HepG2 (cell line): Measurements from ENCODE around the gene PTPN14. TPM values are rescaled to one million over a fixed set of nuclear protein-coding genes. Genes with fewer than 3 reads are reported as not detected.

ENCODE experiments used
- ATAC-seq: fragments of 200-7000 bp; cut with Tn5 transposase; 3 replicates; pipeline ENCODE4 v1.9.1; 2020; ENCODE audit warnings: mild to moderate bottlenecking, moderate library complexity
- BruUV-seq: library from RNA; stranded (reverse); fragments of 400-500 nt; replicated peaks from 2 replicates; lab custom pipeline; 2021; lab: Mats Ljungman, UMichigan
- CTCF ChIA-PET: fragments of 300-600 bp; formaldehyde crosslinking; extraction: SDS; loops from one replicate; lab custom pipeline; 2021; ENCODE audit warnings: low total read pairs, inconsistent platforms, low intra/inter-chr PET ratio; lab: Yijun Ruan, JAX
- POLR2A ChIA-PET: fragments of 350-600 bp; sonication (Branson Sonifier 250); formaldehyde crosslinking; loops from one replicate; lab custom pipeline; 2020; ENCODE audit warnings: antibody characterized with exemption, inconsistent platforms; lab: Yijun Ruan, JAX
- DNase-seq: peaks from one replicate; pipeline ENCODE4 v3.0.0-alpha.2; 2015; ENCODE audit warnings: low spot score
- FAIRE-seq: peaks from 3 replicates; lab custom pipeline; 2011; peaks lifted over from hg19 to GRCh38; lab: Jason Lieb, UNC
- H2AFZ ChIP-seq: one replicate; pipeline ENCODE4 v1.6.1; 2011; ENCODE audit warnings: low read length, inconsistent platforms
- H3K27ac ChIP-seq: fragments of 300-600 bp; 3 replicates; pipeline ENCODE4 v1.8.0; 2011; ENCODE audit warnings: mixed run types, mild to moderate bottlenecking, mixed read lengths, low read length, inconsistent platforms; ENCODE audit not compliant: insufficient read depth; ENCODE audit errors: extremely low read length
- H3K27me3 ChIP-seq, 2 experiments: fragments of 200-600 bp in 1 of 2; 2 replicates in 1 of 2; 3 replicates in 1 of 2; pipeline versions ENCODE4 v1.6.0 to v1.8.0; 2011; ENCODE audit warnings: low read length in 2 of 2, mild to moderate bottlenecking in 2 of 2, moderate library complexity in 2 of 2, inconsistent platforms in 1 of 2; ENCODE audit not compliant: insufficient read depth in 2 of 2, control insufficient read depth in 1 of 2
- H3K36me3 ChIP-seq, 2 experiments: fragments of 200-600 bp in 1 of 2; replicated peaks in 1 of 2; 2 replicates in 1 of 2; 3 replicates in 1 of 2; pipeline versions ENCODE4 v1.5.1 to v1.8.0; 2011; ENCODE audit warnings: low read length in 2 of 2, inconsistent platforms in 1 of 2; ENCODE audit not compliant: insufficient read depth in 2 of 2, control insufficient read depth in 1 of 2
- H3K4me1 ChIP-seq: 2 replicates; pipeline ENCODE4 v1.5.1; 2012; ENCODE audit warnings: low read length, inconsistent platforms; ENCODE audit not compliant: insufficient read depth
- H3K4me2 ChIP-seq: 2 replicates; pipeline ENCODE4 v1.6.0; 2011; ENCODE audit warnings: low read depth, low read length, inconsistent platforms
- H3K4me3 ChIP-seq, 3 experiments: fragments of 200-600 bp in 1 of 3; sonication (generic), shearing (Covaris generic) in 1 of 3; replicated peaks in 1 of 3; 2 replicates each; pipeline ENCODE4 v1.5.1; 2011 to 2016; ENCODE audit warnings: low read length in 3 of 3, inconsistent platforms in 2 of 3, low read depth in 2 of 3, mild to moderate bottlenecking in 2 of 3, control low read depth in 1 of 3, mixed read lengths in 1 of 3; ENCODE audit not compliant: insufficient read depth in 1 of 3
- H3K79me2 ChIP-seq: one replicate; pipeline ENCODE4 v1.6.1; 2011; ENCODE audit warnings: low read length, inconsistent platforms; ENCODE audit not compliant: insufficient read depth
- H3K9ac ChIP-seq: 2 replicates; pipeline ENCODE4 v1.6.0; 2011; ENCODE audit warnings: mild to moderate bottlenecking, low read depth, low read length, inconsistent platforms; ENCODE audit not compliant: insufficient read depth
- H3K9me3 ChIP-seq: 2 replicates; pipeline ENCODE4 v1.5.1; 2012; ENCODE audit warnings: mild to moderate bottlenecking, low read length
- H4K20me1 ChIP-seq: 2 replicates; pipeline ENCODE4 v1.6.0; 2011; ENCODE audit warnings: inconsistent platforms, mild to moderate bottlenecking, low read length, moderate library complexity; ENCODE audit not compliant: insufficient read depth
- ATF2 ChIP-seq: sonication (generic); formaldehyde crosslinking; IDR thresholded peaks from 2 replicates; pipeline ENCODE4 v1.4.0; 2020; ENCODE audit warnings: missing genetic modification reagents
- CEBPB ChIP-seq: IDR thresholded peaks from 2 replicates; pipeline ENCODE4 v1.6.1; 2011; ENCODE audit warnings: low read depth, low read length, improper control_type of control experiment, borderline replicate concordance
- HNRNPH1 ChIP-seq: fragments of 200-400 bp; formaldehyde crosslinking; optimal IDR thresholded peaks from 2 replicates; pipeline ENCODE3; 2017; ENCODE audit warnings: mild to moderate bottlenecking, low read depth, low read length
- MXD1 ChIP-seq: sonication (generic); formaldehyde crosslinking; IDR thresholded peaks from 2 replicates; pipeline ENCODE4 v1.4.0; 2020; ENCODE audit warnings: mild to moderate bottlenecking, missing genetic modification reagents
- SETDB1 ChIP-seq: sonication (generic); formaldehyde crosslinking; IDR thresholded peaks from 2 replicates; pipeline ENCODE4 v1.5.1; 2020; ENCODE audit warnings: missing genetic modification reagents, mild to moderate bottlenecking, borderline replicate concordance
- SMAD1 ChIP-seq: sonication (generic); formaldehyde crosslinking; IDR thresholded peaks from 2 replicates; pipeline ENCODE4 v1.4.0; 2020; ENCODE audit warnings: missing genetic modification reagents, low read depth, mild to moderate bottlenecking, borderline replicate concordance
- ZFP36L1 ChIP-seq: sonication (generic); formaldehyde crosslinking; IDR thresholded peaks from 2 replicates; pipeline ENCODE4 v1.8.0; 2022; ENCODE audit warnings: mild to moderate bottlenecking, missing genetic modification reagents, moderate library complexity
- ZNF24 ChIP-seq: fragments of 450-650 bp; IDR thresholded peaks from 2 replicates; pipeline ENCODE4 v1.6.1; 2017; ENCODE audit warnings: antibody characterized with exemption, mild to moderate bottlenecking
- ZNF607 ChIP-seq: sonication (generic); formaldehyde crosslinking; IDR thresholded peaks from 2 replicates; pipeline ENCODE4 v1.5.1; 2020; ENCODE audit warnings: missing genetic modification reagents, mild to moderate bottlenecking, borderline replicate concordance
- WGBS: methylation state at CpG from one replicate; pipeline ENCODE4 v1.1.6; 2017; ENCODE audit warnings: low lambda C conversion rate; 5-methylcytosine and 5-hydroxymethylcytosine counted together
- in situ Hi-C: cut with HindIII; loops from 2 replicates; pipeline ENCODE4 v1.10.0; 2017; ENCODE audit warnings: low pct_unique_long_range_greater_than_20kb; ENCODE audit not compliant: extremely low pct_ligation_motif_present
- intact Hi-C: fragments of 100-400 bp; cut with micrococcal nuclease; formaldehyde crosslinking; loops from one replicate; pipeline ENCODE4 v1.10.0; 2022; ENCODE audit not compliant: unreplicated experiment
- polyA plus RNA-seq, 8 experiments: library from polyadenylated mRNA; depleted of rRNA in 3 of 8; stranded (reverse) in 7 of 8; unstranded in 1 of 8; fragments of >200 nt; fragmentation: Illumina TruSeq in 4 of 8; extraction: Trizol in 4 of 8; gene quantifications; 2 replicates each; pipeline versions ENCODE4 v1.2.1 to v1.2.3, GENCODE V29; 2011 to 2016; ENCODE audit warnings: low read depth in 4 of 8, missing spikeins in 1 of 8, mixed read lengths in 1 of 8; ENCODE audit not compliant: insufficient read depth in 1 of 8
- total RNA-seq, 5 experiments: library from RNA; depleted of rRNA; stranded (reverse); fragments of >200 nt; fragmentation: Illumina TruSeq; extraction: Trizol; gene quantifications; 2 replicates each; pipeline ENCODE4 v1.2.3, GENCODE V29; 2016; ENCODE audit warnings: low read depth in 1 of 5
- TF ChIP-seq, protein P1 (sequence below): IDR thresholded peaks from 2 replicates; pipeline ENCODE4 v1.6.1; 2012; ENCODE audit warnings: low read length, improper control_type of control experiment

PTPN14 gene
- total and polyA plus RNA-seq, 2 of the 13 experiments (the other 11 are each of a cell fraction or from before 2014, with no cell fraction given), result 3.9 to 4.7 TPM

DNA sequence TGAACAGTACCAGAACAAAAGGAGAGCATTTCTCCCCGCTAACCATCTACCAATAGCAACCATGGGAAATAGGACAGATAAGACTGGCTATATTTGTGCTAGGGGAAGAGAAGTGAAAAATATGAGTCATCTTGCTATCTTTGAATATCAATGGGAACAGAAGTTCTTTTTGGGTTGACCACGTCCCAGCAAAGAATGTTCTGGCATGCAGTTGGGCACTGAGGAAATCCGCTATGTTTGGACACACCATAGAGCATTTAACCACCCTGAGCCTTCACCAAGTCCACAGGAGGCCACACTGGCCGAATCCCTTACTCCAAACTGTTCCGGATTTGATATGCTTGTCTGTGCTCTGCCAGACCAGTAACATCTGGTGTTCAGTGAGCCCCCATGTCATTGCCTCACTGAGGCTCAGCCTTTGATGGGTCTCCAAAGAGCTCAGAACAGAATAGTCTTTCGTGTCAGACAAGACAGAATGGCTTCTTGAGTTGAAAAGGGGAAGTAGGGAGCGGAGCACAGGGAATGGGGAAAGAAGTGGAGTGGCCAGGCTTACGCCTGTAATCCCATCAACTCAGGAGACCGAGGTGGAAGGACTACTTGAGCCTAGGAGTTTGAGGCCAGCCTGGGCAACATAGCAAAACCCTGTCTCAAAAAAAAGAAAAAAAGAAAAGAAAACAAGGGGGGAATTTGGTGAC lies 189.1 kb downstream of the PTPN14 start:
- H3K4me2 ChIP-seq, result no peak overlapping the region
- POLR2A ChIA-PET, result no interaction called here
- 0 out of 2 replicates have a peak, but pooled peaks cover 7% of the 10 kb centered on the region for H3K4me1 ChIP-seq
- intact Hi-C loops (no loop called here), in situ Hi-C loops (no loop called here)
- WGBS, result 94% methylated on average over 8 of the region's 9 CpGs
- ATAC-seq (no peak), FAIRE-seq (no peak), DNase-seq (no peak)
- no peaks in the 10 kb centered on the region for H3K9me3 ChIP-seq
- no peak overlapping the region for H2AFZ ChIP-seq
- no TSS peak for BruUV-seq
- no peak overlapping the region for H3K4me3 ChIP-seq
- no peaks in the 10 kb centered on the region for H3K27me3 ChIP-seq
- H3K36me3 ChIP-seq, result peaks cover 5 to 10% of the 10 kb centered on the region in 2 experiments; a peak in 4 of 5 replicates
- no peaks in the 10 kb centered on the region for H4K20me1 ChIP-seq
- no peak overlapping the region for H3K27ac ChIP-seq
- H3K79me2 ChIP-seq, result no peaks in the 10 kb centered on the region
- no peak overlapping the region for H3K9ac ChIP-seq
- no peak for TF ChIP-seq ZNF24
- TF ChIP-seq, all 625 proteins: peak for 0
- CTCF ChIA-PET, result no interaction called here

GRCh38 chr1:214361636-214362035 lies 189.8 kb downstream of the PTPN14 start:
- CTCF ChIA-PET, result no interaction called here
- no peak for ATAC-seq
- in situ Hi-C loops (no loop called here), intact Hi-C loops (no loop called here)
- H3K4me3 ChIP-seq, result no peak overlapping the region
- H4K20me1 ChIP-seq, result no peaks in the 10 kb centered on the region
- H3K9me3 ChIP-seq, result no peaks in the 10 kb centered on the region
- H3K27ac ChIP-seq, result no peak overlapping the region
- no peak for DNase-seq
- POLR2A ChIA-PET, result no interaction called here
- no TSS peak for BruUV-seq
- H3K36me3 ChIP-seq, result peaks cover 6 to 10% of the 10 kb centered on the region in 2 experiments; a peak in 4 of 5 replicates
- no peaks in the 10 kb centered on the region for H3K27me3 ChIP-seq
- H2AFZ ChIP-seq, result no peak overlapping the region
- H3K9ac ChIP-seq, result no peak overlapping the region
- no peak overlapping the region for H3K4me2 ChIP-seq
- FAIRE-seq, result no peak
- 0 out of 2 replicates have a peak, but pooled peaks cover 7% of the 10 kb centered on the region for H3K4me1 ChIP-seq
- WGBS, result 54% methylated on average over 1 of the region's 1 CpG
- no peaks in the 10 kb centered on the region for H3K79me2 ChIP-seq
- TF ChIP-seq ZNF24, result no peak
- no peak for TF ChIP-seq ZFP36L1 (CRISPR knock-in tag)
- TF ChIP-seq, protein P1, sequence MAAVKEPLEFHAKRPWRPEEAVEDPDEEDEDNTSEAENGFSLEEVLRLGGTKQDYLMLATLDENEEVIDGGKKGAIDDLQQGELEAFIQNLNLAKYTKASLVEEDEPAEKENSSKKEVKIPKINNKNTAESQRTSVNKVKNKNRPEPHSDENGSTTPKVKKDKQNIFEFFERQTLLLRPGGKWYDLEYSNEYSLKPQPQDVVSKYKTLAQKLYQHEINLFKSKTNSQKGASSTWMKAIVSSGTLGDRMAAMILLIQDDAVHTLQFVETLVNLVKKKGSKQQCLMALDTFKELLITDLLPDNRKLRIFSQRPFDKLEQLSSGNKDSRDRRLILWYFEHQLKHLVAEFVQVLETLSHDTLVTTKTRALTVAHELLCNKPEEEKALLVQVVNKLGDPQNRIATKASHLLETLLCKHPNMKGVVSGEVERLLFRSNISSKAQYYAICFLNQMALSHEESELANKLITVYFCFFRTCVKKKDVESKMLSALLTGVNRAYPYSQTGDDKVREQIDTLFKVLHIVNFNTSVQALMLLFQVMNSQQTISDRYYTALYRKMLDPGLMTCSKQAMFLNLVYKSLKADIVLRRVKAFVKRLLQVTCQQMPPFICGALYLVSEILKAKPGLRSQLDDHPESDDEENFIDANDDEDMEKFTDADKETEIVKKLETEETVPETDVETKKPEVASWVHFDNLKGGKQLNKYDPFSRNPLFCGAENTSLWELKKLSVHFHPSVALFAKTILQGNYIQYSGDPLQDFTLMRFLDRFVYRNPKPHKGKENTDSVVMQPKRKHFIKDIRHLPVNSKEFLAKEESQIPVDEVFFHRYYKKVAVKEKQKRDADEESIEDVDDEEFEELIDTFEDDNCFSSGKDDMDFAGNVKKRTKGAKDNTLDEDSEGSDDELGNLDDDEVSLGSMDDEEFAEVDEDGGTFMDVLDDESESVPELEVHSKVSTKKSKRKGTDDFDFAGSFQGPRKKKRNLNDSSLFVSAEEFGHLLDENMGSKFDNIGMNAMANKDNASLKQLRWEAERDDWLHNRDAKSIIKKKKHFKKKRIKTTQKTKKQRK, result no peak
- no peak for TF ChIP-seq HNRNPH1
- TF ChIP-seq ZNF607 (CRISPR knock-in tag), result no peak
- TF ChIP-seq ATF2 (CRISPR knock-in tag), result no peak
- TF ChIP-seq MXD1 (CRISPR knock-in tag), result no peak
- no peak for TF ChIP-seq CEBPB
- TF ChIP-seq SMAD1, result no peak
- no peak for TF ChIP-seq SETDB1 (CRISPR knock-in tag)
